SH-SY5Y (cell line): ENCODE results near the gene ZNF77.

ENCODE experiments used
- GATA2 ChIP-seq: IDR thresholded peaks from 2 replicates; pipeline ENCODE4 v1.6.1; 2011; ENCODE audit warnings: mild to moderate bottlenecking, low read depth, low read length
- GATA3 ChIP-seq: IDR thresholded peaks from 2 replicates; pipeline ENCODE4 v1.6.1; 2011; ENCODE audit warnings: low read depth, mild to moderate bottlenecking, low read length, moderate library complexity

DNA sequence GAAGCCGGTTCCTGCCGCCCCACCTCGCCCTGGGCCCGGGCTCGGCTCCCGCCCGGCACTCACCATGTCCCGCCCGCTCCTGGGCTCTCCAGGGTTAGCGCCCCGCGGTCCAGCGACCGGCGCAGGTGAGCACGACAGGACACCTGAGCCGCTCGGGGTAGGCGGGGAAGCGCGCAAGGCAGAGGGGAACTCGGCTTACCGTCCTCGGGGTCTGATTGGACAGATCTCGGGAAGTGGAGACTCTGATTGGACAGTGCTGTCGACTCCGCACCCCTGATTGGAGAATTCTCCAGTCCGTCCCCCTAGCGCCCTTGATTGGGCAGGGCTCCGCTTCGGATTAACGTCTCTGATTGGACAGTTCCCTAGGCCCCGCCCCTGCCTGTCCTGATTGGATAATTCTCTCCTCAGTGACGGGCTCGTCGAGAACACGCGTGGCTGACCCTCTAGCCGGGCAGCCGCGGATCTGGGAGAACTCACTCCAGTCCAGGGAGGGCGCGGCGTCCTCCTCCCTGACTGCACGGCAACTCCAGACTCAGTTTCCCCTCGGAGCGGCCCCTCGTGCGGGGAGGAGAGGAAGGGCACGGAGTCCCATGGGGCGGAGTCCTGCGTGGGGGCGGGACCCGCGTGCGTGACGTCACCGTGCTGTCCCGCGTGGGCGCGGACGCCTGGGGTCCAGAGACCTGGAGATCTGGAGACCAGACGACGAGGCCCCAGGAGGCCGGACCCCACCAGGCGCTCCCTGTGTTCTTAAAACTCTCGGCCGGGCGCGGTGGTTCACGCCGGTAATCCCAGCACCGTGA is at the start of gene ZNF77:
- no peak for TF ChIP-seq GATA3
- TF ChIP-seq GATA2, result no peak
